Activated CD4-positive, alpha-beta T cell treated with anti-CD3 and anti-CD28 coated beads for 1 hour (primary cell): Measurements from ENCODE around the gene UNC80.

Experiments
- DNase-seq: peaks from one replicate; pipeline ENCODE4 v3.0.0-alpha.2; 2020

Gene UNC80

GRCh38 chr2:209913786-209914345 is 142.2 kb downstream of the UNC80 start:
- DNase-seq, result no peak

DNA sequence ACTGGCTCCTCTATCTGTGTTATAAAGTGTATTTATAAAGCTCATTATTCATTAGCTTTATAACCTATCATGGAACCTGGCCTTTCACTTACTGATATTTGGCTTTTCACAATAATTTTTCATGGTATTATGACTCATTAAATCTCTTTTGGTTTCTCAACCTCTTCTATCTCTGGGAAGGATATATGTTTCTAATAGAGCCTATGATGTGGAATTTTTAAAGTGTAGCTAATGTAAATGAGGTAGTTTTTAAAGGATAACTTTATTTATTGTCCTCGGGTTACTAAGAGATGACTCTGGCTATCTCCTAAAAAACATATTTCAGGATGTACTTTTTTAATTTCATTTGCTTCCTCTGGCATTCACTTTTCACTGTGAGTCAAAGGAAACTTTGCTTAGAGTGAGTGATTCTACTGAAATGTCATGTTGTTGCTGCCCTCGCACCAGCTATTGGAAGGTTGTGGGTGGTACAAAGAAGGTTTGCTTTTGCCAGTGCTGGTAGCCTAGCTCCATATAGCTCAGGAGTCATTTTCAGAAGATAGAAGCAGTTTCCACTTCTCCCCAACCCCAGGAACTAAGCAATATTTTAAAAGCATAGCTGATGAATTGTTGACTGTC is 145.6 kb downstream of the UNC80 start:
- no peak for DNase-seq

- no peak for DNase-seq
Measured at GRCh38 chr2:209918251-209918650, 146.6 kb downstream of the UNC80 start.

DNA sequence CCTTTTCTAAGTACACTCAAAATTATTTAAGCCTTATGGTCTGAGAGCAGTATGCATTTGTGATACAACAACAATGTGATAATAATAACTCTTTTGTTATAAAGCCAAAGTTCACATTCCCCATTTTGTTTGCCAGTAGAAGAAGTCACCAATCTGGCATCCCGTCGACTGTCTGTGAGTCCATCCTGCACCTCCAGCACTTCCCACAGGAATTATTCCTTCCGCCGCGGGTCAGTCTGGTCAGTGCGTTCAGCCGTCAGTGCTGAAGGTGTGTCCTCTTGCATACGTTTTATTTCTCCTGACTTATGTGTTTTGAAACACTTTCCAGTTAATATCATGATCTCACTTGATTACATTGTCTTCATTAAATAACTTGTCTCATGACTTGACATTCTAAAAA is 150.5 kb downstream of the UNC80 start:
- no peak for DNase-seq

DNA sequence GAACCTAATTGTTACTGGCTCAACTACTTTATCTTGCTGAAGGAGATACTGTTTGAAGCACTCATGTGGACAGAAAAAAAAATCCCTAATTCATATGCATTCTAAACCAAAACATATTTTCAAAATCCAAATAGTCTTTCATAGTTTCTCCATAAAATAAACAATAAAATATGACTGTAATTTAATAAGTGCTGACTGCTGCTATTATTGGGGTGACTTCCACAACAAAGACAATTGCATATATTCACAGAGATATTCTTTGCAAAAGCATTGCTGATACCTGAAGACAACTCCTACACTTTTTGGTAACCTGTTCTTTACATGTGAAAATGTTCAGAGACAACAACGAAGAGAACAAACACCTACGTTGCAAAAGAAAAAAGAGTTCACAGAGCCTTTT is 157.7 kb downstream of the UNC80 start:
- DNase-seq, result no peak

DNA sequence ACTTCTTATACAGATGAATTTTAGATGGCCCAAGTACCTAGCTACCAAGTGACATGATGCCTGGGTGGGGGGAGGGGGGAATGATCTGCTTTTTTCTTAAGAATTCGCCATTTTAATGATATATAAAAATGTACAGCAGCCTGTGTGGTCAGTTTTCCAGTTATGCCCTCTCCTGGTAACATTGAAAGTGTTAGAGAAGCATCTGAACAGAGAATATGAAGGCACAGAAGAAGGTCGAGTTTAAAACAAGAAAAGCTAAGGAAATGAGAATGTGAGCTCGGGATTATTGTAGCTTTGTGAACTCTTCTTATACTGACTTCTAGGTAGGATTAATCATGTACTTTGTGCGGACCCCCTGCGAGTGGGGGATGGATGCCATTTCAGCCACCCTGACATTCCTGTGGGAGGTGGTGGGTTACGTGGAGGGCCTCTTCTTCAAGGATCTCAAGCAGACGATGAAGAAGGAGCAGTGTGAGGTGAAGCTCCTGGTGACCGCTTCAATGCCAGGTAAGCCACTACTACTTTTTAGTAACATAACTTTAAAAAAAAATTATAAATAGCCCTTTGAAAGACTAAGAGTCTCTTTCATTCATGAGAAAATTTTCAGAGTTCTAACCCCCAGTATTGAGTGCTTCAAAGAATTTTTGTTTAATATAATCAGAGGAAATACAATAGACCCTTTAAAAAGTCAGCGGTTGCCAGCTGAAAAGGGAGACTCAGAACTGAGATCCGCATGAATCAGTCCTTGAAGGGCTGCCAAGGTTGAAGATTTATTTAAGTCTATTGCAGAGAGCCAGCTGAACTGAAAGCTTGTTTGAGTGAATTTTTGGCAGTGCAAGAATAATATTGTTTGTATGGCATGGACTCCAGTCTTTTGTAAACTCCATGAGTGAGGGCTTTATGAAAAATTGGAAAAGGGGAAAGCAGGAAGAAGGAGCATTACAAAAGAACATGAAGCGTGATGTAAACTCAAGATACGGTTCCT is 162.2 kb downstream of the UNC80 start:
- no peak for DNase-seq

DNA sequence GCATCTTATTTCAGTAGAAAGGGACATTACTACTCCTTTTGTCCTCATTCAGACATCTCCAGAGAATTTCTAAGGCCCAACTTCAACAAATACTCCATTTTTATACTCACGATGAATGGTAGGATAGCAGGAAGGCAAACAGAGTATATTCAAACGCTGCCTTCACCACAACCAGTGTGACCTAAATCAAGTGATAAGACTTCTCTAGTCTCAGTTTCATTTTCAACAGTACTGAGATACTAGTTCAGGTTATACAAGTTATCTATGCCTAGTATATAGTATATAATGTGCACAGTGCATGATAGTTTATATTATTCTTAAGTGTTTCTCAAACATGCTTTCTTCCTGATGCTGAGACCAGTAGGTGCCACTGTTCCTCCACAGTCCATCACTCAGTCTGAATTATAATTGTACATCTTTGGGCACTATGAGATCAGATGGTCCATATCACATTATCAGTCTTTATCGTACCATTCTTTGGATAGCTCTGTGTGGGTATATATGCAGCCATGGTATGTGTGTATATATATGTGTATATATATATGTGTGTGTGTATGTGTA is 164.6 kb downstream of the UNC80 start:
- no peak for DNase-seq

- DNase-seq, result no peak
Measured at GRCh38 chr2:209937893-209938292, 166.3 kb downstream of the UNC80 start.

- DNase-seq, result no peak
Measured at GRCh38 chr2:209938906-209939305, 167.3 kb downstream of the UNC80 start.

GRCh38 chr2:209940936-209941335 is 169.3 kb downstream of the UNC80 start:
- DNase-seq, result no peak

DNA sequence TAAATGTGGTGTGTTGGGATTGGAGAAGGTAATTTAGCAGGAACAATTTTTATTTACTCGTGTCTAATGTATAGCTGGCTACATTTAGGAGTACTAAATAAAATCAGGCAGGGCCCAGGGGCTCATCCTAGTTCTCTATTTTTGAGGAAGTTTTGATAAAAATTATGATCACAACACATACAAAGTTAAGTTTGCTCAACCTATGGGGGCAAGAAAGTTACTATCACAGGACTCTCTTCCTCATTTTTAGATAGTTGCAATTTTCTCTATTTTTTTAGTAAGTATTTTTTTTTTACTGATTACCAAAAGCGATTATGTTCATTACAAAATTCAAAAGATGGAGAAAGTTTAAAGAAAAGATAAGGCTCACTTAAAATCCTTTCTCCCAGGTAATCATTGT is 170.8 kb downstream of the UNC80 start:
- DNase-seq, result no peak

DNA sequence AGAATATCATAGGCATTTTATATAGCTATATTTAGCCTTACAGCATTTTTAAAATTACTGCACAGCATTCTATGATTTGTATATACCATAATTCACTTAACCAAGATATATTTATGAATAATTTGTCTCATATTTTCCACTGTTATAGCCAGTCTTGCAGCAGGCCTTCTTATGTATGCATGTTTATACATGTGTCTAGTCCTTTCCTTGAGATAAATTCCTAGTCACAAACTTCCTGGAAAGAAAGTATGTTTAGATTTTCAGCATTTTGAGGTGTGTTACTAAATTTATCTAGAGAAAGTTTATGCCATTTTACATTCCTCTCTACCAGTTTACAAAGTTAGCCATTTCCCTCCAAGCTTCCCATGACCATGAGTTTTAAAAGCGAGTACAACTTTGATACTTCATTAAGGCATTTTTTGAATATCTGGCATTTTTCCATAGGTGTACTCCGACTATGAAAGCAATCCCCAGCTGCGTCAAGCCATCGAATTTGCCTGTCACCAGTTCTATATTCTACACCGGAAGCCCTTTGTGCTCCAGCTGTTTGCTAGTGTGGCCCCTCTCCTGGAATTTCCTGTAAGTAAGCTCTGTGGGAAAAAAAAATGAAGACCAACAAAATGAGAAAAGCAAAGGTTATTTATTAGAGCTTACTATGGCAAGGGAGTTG is 171.4 kb downstream of the UNC80 start:
- no peak for DNase-seq

GRCh38 chr2:209943776-209944175 is 172.1 kb downstream of the UNC80 start:
- no peak for DNase-seq

- DNase-seq, result no peak
Measured at GRCh38 chr2:209946539-209946938, 174.9 kb downstream of the UNC80 start.

DNA sequence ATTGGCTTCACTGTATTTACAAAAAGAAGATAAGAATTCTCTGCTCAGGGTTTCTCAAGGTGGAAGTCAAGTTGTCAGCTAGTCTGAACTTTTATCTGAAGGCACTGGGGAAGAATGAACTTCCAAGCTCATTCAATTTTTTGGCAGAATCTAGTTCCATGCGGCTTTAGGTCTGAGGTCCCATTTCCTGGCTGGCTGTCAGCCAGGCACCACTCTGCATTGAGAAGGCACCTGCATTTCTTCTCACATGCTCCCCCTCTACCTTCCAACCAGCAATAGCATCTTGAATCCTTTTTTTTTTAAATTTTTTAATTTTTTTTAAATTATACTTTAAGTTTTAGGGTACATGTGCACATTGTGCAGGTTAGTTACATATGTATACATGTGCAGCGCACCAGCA is 184.6 kb downstream of the UNC80 start:
- no peak for DNase-seq

- no peak for DNase-seq
Measured at GRCh38 chr2:209958016-209958415, 186.4 kb downstream of the UNC80 start.

DNA sequence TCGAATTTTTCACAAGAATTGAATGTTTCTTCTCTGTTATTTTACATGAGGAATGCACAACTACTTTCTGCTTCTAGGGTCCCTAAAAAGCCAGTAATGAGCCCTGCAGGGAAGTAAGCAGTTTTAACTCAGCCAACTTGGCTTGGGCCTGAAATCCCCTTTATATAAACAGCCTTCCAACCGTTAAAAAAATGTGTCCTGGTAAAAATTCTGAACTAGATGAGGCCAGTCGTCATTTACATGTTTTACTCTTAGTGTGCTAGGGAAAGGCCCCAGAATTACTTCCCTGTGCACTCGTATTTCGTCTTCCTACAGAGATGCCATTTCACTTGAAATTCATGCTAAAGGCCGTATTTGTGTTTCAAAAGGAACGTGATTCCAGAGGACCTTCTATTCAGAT is 188.4 kb downstream of the UNC80 start:
- no peak for DNase-seq

DNA sequence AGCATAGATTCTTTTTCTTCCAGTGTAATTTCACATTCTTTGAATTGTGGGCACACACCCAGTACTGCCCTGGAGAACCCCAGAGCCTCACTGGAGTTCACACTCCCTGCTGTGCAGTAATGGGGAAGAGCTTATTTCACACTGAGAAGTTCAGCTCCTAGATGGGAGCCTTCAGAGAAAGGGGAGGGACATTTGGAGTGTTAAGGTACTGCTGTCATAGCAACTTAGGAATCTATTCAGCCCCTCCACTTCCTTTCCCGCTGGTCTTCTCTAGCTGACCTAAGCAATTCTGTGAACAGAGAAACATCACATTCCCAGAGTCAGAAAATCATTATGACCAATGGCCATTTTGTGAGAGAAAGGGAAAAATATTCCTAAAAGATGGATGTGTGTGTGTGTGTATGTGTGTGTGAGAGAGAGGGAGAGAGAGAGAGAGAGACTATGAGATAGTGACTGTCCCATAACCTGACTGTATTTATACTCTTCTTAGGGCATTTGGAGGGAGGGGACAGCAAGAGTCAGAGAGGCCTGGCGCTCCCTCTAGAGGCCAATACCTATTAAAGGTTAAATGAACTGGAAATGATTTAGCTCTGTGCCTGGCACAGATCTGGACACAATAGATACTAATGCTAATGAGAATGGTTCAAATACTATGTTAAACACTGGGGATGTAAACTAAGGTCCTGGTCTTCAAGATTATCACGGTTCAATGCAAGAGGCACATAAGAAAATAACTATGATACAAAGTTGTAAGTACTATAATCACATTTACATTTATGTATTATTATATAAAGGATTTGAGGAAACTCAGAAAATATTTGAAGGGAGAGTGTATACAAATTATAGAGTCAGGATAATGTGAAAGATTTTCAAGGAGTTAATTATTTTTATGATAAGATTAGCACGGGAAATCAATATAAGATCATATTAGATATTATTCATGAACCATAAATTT is 189.3 kb downstream of the UNC80 start:
- no peak for DNase-seq

- DNase-seq, result no peak
Measured at GRCh38 chr2:209965723-209966122, 194.1 kb downstream of the UNC80 start.

GRCh38 chr2:209969692-209970091 is 198.1 kb downstream of the UNC80 start:
- no peak for DNase-seq

DNA sequence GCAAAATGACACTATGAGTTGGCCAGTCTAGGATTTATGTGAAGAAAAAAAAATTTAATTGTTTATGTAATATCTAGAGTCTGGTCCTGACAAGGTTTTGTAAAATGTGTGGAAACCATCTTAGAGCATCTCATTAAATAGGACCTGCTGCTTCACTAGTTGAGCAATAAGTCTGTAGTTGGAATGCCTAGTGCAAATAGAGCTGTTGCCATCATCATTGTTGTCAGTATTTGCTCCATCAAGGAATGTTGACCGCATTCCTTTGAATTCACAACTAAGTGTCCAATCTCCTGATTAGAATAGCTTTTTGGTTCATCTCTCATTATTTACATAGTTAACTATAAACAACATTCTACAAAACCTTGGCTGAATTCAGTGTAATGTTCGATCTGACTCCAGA is 198.6 kb downstream of the UNC80 start:
- DNase-seq, result no peak

- no peak for DNase-seq
Measured at GRCh38 chr2:209970711-209971110, 199.1 kb downstream of the UNC80 start.
